Measurements from ENCODE around the gene CDC42BPA.
A peak's percentile ranks its signal among the peaks of the same experiment; 100 is the strongest.

The CDC42BPA gene

GRCh38 chr1:226973371-226973897 lies 344.9 kb downstream of the CDC42BPA start:
- TF ChIP-seq SIN3A (IDR thresholded peaks at IDR 0.05; ENCODE audit: borderline replicate concordance, insufficient read depth, low read length) (no peak), POLR2AphosphoS5 (IDR thresholded peaks at IDR 0.05; ENCODE audit: low read depth, low read length) (no peak), REST (IDR thresholded peaks at IDR 0.05; ENCODE audit: insufficient read depth in 1 of 2, low read depth in 2 of 2, low read length in 2 of 2) (no peak)

GRCh38 chr1:226972931-226973330 lies 345.4 kb downstream of the CDC42BPA start:
- TF ChIP-seq TAF1 (IDR thresholded peaks at IDR 0.05; ENCODE audit: borderline replicate concordance, insufficient read depth, low read length) (no peak), REST (IDR thresholded peaks at IDR 0.05; ENCODE audit: insufficient read depth in 1 of 2, low read depth in 2 of 2, low read length in 2 of 2) (no peak), SIN3A (IDR thresholded peaks at IDR 0.05; ENCODE audit: borderline replicate concordance, insufficient read depth, low read length) (no peak), POLR2AphosphoS5 (IDR thresholded peaks at IDR 0.05; ENCODE audit: low read depth, low read length) (no peak), FOXP2 (optimal IDR thresholded peaks at IDR 0.05; ENCODE audit: borderline replicate concordance, extremely low read depth, extremely low read length, insufficient read depth) (no peak)

GRCh38 chr1:226971765-226972164 lies 346.5 kb downstream of the CDC42BPA start:
- TF ChIP-seq FOXP2 (optimal IDR thresholded peaks at IDR 0.05; ENCODE audit: borderline replicate concordance, extremely low read depth, extremely low read length, insufficient read depth): no peak
- no peak for TF ChIP-seq REST (IDR thresholded peaks at IDR 0.05; ENCODE audit: insufficient read depth in 1 of 2, low read depth in 2 of 2, low read length in 2 of 2)
- TF ChIP-seq SIN3A (IDR thresholded peaks at IDR 0.05; ENCODE audit: borderline replicate concordance, insufficient read depth, low read length): no peak
- no peak for TF ChIP-seq TAF1 (IDR thresholded peaks at IDR 0.05; ENCODE audit: borderline replicate concordance, insufficient read depth, low read length)
- no peak for TF ChIP-seq POLR2AphosphoS5 (IDR thresholded peaks at IDR 0.05; ENCODE audit: low read depth, low read length)

- TF ChIP-seq POLR2AphosphoS5 (IDR thresholded peaks at IDR 0.05; ENCODE audit: low read depth, low read length) (no peak), FOXP2 (optimal IDR thresholded peaks at IDR 0.05; ENCODE audit: borderline replicate concordance, extremely low read depth, extremely low read length, insufficient read depth) (no peak), REST (IDR thresholded peaks at IDR 0.05; ENCODE audit: insufficient read depth in 1 of 2, low read depth in 2 of 2, low read length in 2 of 2) (no peak), TAF1 (IDR thresholded peaks at IDR 0.05; ENCODE audit: borderline replicate concordance, insufficient read depth, low read length) (no peak), SIN3A (IDR thresholded peaks at IDR 0.05; ENCODE audit: borderline replicate concordance, insufficient read depth, low read length) (no peak)
Measured at GRCh38 chr1:226967665-226968064, 350.6 kb downstream of the CDC42BPA start.

- TF ChIP-seq REST (IDR thresholded peaks at IDR 0.05; ENCODE audit: insufficient read depth in 1 of 2, low read depth in 2 of 2, low read length in 2 of 2): peak in 1 of 2 experiments; percentile 73; a peak in 1 of 4 replicates
- no peak for TF ChIP-seq TAF1 (IDR thresholded peaks at IDR 0.05; ENCODE audit: borderline replicate concordance, insufficient read depth, low read length)
- no peak for TF ChIP-seq SIN3A (IDR thresholded peaks at IDR 0.05; ENCODE audit: borderline replicate concordance, insufficient read depth, low read length)
- no peak for TF ChIP-seq FOXP2 (optimal IDR thresholded peaks at IDR 0.05; ENCODE audit: borderline replicate concordance, extremely low read depth, extremely low read length, insufficient read depth)
Measured at GRCh38 chr1:226966683-226967082, 351.6 kb downstream of the CDC42BPA start.
